NCI-H526 (cell line): ENCODE results near the gene SUPT3H.

Experiments used
- DNase-seq, 2 experiments: peaks; one replicate each; lab custom pipeline; 2025; lab: John Stamatoyannopoulos, UW

Gene SUPT3H

DNA sequence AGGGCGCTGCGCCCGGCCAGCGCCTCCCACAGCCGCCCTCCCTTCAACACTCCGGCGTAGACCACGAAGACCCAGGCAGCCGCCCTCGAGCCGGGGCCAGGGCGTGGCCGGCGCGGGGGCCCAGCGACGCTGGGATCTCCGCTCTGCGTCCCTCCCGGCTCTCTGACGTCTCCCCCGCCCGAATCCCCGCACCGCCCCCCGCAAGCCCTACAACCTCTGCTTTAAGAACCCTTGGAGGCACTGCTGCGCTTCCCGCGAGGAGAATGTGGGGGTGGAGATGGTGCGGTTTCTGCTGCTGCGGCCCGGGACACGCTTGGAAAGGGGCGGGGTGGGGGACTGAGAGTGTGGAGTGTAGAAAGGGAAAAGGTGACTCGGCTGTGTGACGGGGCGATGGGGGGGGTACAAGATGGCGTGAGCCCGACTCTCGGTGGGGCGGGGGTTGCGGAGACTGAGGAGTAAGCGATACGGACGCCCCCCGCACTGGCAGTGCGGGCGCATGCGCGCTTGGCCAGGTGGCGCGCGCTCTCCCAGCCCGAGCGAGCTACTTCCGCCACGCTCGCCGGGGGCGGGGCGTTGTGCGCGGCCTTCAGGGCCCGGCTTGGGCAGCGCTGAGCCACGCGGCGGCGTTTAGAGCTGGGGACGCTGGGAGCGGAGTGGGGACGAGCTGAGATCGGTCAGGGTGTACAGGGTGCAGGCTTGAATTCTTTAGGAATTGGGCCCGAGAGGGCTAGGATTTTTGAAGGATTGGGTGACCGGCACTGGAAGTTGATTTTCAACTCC, at the start of gene SUPT3H:
TSS of gene SUPT3H (minus strand) at position 381 of the 780 bp plus-strand sequence.
- peak; percentile 90 to 98 for DNase-seq

DNA sequence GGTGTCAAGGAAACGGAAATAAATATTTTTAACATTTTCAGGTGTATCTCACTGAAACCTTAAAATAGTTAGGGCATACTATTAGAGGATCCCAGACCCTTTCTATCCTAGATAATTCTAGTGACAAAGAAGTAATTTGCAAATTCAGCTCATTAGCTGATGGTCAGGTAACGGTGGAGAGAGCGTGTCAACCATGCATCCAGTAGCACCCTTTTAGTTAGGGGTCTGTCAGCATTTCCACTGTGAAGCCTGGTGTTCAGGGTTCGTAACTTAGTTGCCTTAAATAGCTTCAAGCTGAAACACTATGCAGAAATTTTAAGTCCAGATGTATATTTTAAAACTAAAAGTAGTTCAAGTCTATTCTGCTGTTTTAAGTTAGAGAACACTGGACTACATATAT, 48.5 kb upstream of the SUPT3H start:
- no peak for DNase-seq

DNA sequence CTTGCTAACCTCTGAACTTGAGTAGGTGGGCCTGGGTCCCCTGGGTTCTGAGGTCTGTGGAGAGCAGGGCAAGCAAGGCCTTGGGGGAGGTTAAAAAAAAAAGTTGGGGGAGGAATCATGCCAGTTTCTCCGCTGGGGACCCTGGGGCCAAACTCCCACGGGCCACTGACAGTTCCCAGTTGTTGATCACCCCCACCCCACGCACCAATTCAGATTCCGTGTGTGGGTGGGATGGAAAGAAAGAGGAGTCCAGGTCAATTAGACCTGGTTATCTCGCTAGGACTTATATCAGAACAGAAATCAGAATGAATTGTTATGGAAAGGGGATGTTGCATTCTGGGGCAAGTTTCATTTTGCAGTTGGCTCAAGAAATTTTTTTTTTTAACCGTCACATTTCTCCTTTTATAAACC, 46.7 kb upstream of the SUPT3H start:
- peak in 1 of 2 experiments; percentile 49 for DNase-seq

DNA sequence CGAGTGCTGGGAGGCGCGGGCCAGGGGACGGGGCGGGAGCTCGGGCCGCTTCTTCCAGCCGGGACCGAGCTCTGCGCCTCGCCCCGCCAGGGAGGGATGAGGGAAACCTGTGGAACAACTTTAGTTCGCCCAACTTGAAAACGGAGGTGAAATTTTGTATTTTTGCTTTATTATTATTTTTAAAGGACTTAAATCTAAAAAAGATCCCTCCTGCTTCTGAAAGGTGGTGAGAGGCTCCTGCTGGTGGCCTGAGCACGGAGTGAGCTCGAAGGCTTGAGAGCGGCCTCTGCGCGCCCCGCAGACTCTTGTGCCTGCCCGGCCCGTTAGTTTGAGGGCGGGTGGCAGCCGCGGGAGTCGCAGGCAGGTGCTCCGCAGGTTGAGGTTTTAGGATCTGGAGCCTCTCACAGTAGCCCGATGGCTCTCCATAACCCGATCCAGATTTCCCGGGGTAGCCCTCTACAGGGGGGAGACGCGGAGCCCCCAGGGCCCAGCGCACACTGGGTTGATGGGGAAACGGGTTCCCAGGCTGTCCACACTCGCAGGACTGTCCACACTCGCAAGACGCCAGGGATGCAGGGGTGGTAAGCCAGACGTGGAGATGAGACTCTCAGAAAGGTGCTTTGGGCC, 46.2 kb upstream of the SUPT3H start:
- DNase-seq, result peak; percentile 20 to 82

DNA sequence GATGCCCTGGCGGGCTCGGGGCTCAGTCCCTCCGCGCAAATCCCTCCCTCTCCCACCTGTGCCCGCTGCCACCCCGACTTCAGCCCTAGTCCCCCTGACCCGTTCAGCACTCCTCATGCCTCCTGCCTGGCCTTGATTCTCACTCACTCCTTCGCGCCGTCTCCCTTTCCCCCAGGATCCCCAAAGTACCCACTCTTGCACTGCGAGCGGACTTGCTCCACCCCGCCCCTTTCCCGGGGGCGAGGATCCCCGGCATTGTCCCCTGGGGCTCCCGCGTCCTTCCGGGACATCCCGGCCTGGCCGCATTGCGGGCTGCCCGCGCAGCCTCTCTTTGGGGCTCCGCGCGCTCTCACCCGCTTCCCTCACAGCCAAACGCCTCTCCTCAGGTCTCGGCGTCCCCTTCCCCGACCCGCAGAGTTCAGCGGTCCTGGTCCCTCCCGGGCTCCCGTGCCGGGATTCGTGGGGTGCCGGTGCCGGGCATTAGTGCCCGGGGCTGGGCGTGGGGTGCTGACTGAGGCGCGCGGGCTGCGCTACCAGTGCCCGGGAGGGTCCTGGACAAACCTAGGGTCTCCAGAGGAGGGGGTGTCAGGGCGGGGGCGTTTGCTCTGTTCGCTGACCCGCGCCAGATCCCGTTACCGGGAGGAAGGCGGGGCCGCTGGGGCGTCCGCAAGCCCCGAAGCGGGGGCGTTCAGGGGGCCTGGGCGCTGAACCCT, 45.5 kb upstream of the SUPT3H start:
- DNase-seq, result peak in 1 of 2 experiments; percentile 74

DNA sequence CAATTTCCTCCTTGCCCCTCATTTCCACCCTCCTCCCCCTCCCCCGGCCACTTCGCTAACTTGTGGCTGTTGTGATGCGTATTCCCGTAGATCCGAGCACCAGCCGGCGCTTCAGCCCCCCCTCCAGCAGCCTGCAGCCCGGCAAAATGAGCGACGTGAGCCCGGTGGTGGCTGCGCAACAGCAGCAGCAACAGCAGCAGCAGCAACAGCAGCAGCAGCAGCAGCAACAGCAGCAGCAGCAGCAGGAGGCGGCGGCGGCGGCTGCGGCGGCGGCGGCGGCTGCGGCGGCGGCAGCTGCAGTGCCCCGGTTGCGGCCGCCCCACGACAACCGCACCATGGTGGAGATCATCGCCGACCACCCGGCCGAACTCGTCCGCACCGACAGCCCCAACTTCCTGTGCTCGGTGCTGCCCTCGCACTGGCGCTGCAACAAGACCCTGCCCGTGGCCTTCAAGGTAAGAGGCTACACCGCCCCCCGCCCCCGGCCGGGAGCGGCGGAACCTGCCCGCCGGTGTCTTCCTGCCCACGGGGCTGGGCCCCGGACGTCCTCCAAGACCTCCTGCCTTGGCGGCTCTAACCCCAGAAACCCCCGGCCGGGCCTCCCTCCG, 44.9 kb upstream of the SUPT3H start:
- peak; percentile 63 to 74 for DNase-seq

DNA sequence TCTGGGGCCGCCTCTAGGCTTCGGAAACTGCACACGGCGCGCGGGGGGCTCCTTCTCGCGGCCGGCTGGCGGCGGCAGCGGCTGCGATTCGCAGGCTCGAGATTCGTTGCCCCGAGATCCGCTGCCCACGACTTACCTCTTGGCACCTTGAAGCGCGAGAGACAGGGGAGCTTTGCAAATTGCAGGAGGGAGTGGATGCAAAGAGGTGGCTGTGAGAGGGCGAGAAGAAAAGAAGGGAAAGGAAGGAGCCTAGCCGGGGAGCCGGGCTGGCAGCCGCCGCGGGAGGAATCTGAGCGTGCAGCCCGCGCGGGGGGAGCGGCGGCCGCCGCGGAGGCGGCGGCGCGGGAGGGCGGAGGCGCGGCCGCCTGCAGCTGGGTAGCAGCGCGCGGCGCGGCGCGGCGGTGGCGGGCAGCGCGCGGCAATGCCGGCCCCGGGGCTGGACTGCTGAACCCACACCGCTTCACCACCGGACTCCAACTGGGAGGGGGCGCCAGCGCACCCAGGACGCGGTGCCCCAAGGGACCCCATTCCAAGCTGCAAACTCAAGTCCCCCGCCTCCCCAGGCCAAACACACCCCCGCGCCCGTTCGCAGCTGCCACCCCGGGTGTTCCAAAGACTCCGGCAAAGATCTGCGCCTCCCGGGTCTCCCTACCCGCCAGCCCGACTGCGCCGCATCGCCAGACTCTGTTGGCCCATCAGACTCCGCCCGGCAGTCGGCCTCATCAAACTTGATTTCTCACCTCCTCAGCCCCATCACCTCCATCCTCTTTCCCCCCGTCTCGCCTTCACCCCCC, 44.2 kb upstream of the SUPT3H start:
- peak; percentile 68 to 91 for DNase-seq

DNA sequence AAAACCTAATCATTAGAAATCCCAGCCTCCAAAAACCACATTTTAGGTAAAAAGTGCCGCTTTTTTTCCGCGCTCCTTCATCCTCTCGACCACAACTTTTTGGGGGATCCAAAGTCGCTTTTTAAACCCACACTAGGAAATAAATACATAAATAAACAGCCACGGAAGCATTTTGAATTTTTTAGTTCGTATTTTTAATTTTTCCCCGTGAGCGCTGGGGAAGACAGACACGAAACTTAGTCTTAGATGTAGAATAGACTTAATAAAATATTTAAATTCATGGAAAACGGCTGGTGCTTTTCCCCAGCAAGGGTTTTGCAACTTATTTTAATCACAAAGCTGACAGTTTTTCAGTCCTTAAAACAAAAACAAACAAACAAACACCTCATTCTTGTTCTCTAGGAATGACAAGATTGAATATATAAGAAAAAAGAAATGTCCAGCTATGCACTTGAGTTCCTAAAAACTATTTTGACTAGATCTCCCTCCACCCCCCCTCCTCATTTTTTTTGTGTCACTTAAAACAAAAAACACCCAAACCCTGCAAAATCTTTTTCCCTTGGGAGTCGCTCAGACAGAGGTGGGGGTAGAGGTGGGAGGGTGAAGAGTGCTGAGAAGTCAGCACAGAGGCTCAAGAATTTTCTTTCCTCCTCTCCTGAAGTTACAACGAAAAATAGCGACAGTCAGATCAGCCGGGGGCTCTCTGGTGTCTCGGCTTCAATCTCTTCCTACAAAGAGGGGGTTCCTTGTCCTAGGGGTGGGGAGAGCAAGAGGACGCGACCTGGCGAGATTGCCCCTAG, 43.4 kb upstream of the SUPT3H start:
- peak in 1 of 2 experiments; percentile 68 for DNase-seq

DNA sequence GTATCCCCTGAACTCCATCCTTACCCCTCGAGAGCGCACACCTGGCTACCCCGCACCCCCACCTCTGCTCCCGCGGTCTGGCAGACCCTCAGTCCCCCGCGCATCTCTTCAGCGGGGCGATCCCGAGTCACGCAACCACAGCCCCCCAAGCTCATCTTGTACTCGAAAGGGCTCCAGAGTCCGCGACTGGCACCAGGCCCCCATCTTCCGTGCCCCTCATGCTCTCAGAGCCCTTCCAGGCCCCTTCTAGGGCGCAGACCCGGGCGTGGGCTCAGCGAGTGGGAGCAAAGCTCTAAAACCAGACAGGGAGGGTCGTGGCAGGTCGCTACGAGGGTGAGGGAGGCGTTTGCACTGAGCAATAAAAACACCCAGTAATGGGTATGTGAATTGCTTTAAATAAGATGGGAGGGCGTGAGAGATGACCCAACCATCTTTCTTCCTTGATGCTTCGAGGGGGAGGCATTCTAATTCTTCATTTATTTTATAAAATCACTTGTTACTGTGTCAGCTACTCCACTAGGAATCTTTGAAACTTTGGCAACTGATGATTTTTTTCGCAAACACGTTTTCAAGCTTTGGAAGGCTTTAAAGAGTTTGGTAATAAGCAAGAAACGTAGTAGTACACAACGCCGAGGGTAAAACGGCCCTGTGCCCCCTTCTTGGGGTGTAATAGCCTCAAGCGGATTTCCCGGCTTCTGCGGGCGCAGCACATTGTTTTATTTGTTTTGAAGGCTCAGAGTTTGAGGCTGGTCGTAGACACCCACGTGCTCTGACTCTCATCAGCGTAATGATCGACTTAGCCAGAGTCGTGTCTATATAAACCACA, 42.6 kb upstream of the SUPT3H start:
- DNase-seq, result peak; percentile 73 to 76

DNA sequence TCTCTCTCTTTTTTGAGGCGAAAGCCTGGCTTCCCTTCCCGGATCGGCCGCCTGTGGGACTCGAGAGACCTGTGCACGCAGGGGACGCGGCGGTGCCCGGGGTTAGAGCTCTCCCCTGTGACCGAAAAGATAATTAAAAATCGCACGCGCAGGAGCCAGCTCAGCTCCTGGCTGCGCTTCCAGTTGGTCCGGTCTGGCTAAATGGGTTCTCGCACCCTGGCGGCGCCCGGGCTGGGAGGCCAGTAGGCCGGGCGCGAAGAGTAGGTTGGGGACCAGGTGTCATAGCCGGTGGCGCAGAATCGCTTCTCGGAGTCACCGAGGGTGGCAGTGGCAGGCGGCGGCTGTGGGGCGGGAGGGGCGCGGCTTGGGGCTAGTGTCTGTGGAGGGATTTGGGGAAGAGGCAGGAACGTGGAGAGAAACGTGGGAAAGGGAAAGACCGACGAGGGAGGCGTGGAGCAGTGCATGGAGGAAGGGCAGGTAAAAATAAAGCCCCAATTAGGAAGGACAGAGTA, 41.9 kb upstream of the SUPT3H start:
- peak; percentile 90 to 97 for DNase-seq

DNA sequence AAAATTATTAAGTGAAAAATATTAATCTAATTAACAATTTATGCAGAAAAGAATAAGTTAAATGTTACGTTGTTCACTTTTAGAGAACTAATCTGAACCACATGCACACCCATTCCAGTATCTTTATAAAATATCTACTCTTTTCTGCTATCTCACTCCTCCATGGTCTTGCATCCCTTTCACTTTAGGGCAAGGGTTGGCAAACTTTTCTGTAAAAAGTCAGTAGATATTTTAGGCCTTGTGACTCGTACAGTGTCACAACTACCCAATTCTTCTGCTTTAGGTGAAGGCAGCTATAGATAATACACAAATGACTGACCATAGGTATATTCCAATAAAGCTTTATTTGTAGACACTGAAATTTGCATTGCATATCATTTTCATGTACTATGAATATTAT, 39.7 kb upstream of the SUPT3H start:
- DNase-seq, result no peak

DNA sequence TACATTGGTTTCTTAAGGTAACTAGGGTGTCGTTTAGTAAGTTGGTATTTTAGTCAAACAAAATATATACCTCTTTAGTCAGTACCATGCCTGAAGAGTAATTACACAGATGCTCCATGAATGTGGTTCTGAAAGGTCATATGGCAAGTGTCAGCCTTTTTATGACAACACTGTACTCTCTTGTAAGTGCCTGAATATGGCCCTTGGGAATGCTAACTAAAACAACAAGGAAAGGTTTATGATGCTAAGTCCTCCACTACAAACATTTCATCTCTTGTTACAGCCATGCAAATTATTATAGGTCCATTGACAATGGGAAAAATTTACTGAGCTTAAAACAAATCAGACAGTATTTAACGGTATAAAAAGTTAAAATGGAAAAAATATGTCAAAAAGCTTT, 39.0 kb upstream of the SUPT3H start:
- DNase-seq, result peak; percentile 85 to 89

DNA sequence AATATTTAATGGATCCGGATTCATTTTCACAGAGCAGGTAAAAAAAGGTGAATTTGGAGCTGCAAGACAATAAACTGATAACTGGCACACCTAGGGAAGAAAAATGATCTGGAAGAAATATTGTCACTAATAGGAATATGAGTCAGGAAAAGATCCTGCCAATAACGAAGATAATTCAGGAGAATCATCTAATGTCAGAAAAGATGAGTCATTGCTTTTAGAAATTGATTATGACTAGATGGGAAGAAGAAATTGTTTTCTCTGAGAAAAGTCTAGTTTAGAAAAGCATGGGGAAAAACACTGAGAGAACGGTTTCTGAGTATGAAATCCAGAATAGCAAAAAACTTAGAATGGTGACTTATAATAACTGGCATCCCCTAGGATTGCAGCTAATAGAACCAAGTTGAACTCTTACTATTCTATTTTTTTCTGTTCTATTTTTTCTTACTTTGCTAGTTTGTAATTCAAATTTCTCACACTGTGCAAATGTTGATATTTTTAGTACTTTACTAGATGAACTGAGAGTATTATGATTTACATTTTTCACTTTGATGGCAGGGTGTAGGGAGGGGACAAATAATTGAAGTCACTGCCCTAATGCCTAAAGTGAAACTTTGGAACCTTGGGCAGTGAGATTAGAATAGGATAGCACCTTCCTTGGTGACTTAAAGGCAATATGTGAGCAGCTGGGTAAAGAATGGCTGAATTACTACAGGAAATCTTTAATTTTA, 38.2 kb upstream of the SUPT3H start:
- no peak for DNase-seq

DNA sequence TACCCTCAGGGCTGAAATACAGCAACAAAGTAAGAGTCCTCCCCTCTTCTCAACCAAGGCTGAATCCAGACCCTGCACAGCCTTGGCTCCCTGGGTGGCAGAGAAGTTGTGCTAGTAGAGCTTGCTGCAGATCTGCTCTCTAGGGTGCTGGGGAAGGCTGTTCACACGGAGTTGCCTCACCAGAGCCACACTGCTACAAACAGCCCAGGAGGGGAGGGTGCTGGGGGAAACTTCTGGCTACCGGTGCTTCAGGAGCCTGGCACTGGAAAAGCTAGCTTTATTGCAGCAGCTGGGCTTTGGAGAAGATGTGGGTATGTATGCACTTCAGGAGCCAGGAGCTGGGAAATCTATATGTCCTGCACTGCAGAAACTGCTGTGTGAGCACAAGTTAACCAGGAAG, 37.6 kb upstream of the SUPT3H start:
- peak; percentile 14 to 46 for DNase-seq

DNA sequence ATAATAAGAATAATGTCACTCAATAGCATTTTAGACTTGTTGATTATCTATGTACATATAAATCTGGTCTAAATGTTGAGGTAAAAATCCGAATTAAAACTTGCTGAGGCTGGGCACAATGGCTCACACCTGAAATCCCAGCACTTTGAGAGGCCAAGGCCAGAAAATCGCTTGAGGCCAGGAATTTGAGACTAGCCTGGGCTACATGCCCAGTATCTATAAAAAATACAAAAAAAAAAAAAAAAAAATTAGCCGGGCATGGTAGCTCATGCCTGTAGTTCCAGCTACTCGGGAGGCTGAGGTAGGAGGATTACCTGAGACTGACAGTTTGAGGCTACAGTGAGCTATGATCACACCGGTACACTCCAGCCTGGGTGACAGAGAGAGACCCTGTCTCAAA, 34.2 kb upstream of the SUPT3H start:
- no peak for DNase-seq

DNA sequence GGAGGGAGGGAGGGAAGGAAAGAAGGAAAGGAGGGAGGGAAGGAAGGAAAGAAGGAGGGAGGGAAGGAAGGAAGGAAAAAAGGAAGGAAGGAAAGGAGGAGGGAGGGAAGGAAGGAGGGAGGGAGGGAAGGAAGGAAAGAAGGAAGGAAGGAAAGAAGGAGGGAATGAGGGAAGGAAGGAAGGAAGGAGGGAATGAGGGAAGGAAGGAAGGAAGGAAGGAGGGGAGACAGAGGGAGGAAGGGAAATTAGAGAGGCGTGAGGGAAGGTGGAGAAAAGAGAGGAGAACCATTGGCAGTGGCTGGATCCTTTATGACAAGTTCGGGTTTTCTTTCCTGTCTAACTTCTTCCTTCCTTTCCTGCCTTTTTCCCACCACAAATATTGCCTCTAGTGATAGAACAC, 22.3 kb upstream of the SUPT3H start:
- no peak for DNase-seq

DNA sequence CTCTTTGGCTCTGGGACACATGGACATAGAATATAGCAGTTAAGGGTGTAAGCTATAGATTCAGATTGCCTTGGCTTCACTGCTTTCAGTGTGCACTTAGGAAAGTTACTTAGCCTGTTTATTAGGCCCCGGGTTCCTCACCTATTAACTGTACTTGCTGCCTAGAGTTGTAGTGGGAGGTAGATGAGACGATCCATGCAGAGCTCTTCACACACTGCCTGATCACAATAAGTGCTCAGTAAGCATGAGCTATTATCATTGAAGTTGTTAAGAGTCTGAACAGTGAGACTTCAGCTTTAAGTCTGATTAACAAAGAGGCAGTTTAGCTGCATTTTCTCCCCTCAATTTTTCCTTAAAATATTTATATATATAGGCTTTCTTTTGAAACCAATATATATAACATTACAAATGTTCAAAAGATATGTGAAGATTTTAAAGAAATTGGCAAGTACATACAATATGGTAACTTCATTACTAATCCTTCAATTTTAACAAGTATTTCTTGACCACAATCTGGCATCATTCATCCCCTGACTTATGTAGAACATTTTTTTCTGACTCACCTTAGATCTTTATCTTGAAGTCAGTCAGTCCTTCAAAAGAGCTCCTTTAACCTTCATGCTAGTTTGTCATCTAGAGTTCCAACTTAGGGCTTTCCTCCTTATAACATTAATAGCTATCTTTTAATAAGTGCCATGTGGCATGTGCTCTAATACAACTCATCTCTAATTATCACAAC, 20.5 kb upstream of the SUPT3H start:
- DNase-seq, result no peak

DNA sequence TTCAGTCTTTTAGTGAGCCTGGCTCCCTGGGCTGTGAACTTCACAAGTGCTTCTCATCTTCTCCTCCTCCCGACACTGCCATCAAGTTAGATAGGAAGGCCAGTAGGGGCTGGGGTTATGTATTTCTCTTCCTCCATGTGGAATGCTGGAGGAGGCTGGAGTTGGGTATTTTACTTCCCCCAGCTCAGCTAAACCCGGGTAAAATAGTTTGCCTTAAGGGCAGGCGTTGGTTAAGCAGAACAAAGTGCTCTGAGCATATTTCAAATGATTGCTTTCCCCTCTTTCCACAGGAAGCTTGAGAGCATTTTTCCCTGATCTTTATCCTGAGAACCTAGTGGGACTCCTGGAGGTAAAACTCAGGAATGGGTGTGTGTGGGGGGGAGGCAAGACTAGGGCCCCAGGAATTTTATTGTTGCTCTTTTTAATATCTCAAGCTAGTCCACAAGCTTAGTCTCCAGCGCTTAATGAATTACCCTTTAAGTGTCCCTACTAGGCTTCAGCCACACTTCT, 16.9 kb upstream of the SUPT3H start:
- DNase-seq, result no peak
